Measurements from ENCODE around the gene MYO1G. TPM values are rescaled to one million over a fixed set of nuclear protein-coding genes. Genes with fewer than 3 reads are reported as not detected.

MYO1G gene
- total RNA-seq, 1 donor from 2014 or later = 154 TPM

GRCh38 chr7:44914992-44915607, 63.7 kb downstream of the MYO1G start:
- ChIA-PET POLR2A (interaction anchor here (0.8 to 1.4 kb wide), 11 partner anchors 30 to 341 kb away, joined by 3 to 41 read pairs (median 4); partner anchors contain the start of genes CCM2, DDX56, H2AZ2 and OGDH), CTCF (interaction anchor here (0.8 to 1.4 kb wide), 6 partner anchors 30 to 221 kb away, joined by 3 to 7 read pairs (median 4); partner anchors contain the start of genes H2AZ2 and PURB)
- Mint-ChIP-seq H3K4me3 (peak overlapping the region; percentile 41), H3K27ac (peak overlapping the region; percentile 78), H3K9me3 (no peaks in the 10 kb centered on the region), H3K4me1 (peaks cover 11% of the 10 kb centered on the region), H3K36me3 (ENCODE audit: low read depth) (no peaks in the 10 kb centered on the region), H3K27me3 (no peaks in the 10 kb centered on the region)
- intact Hi-C loops (cut with micrococcal nuclease) = loop anchor here (1.0 to 2.0 kb wide), 9 partner anchors 30 to 332 kb away; partner anchors contain the start of genes H2AZ2, PPIA, PURB and TBRG4
- DNase-seq = peak; percentile 53
- TF ChIP-seq CTCF (IDR thresholded peaks at IDR 0.05) = no peak
- peak; percentile 95 for ATAC-seq (ENCODE audit: low read depth)

GRCh38 chr7:44912775-44913347, 66.0 kb downstream of the MYO1G start:
- Mint-ChIP-seq H3K9me3 (no peaks in the 10 kb centered on the region), H3K27ac (no peak overlapping the region), H3K4me1 (peaks cover 11% of the 10 kb centered on the region), H3K36me3 (ENCODE audit: low read depth) (no peaks in the 10 kb centered on the region), H3K4me3 (no peak overlapping the region), H3K27me3 (no peaks in the 10 kb centered on the region)
- no peak for TF ChIP-seq CTCF (IDR thresholded peaks at IDR 0.05)
- no peak for DNase-seq
- no peak for ATAC-seq (ENCODE audit: low read depth)
- ChIA-PET CTCF (interaction anchor here (0.7 kb wide), 1 partner anchor 48 kb away, joined by 3 read pairs; no protein-coding TSS in a partner anchor), POLR2A (interaction anchor here (0.5 to 1.4 kb wide), 5 partner anchors 27 to 339 kb away, joined by 3 to 5 read pairs (median 4); partner anchors contain the start of genes DDX56 and PURB)
- intact Hi-C loops (cut with micrococcal nuclease) = no loop called here

Other genes with a start within 250 kb of the MYO1G start
- gene ZMIZ2, start 230.2 kb downstream of the MYO1G start, total RNA-seq = 378 and 440 TPM in 2 replicates
- gene PPIA, start 182.3 kb downstream of the MYO1G start, total RNA-seq = 1,411 and 1,534 TPM in 2 replicates
- gene H2AZ2, start 130.9 kb downstream of the MYO1G start, total RNA-seq = 111 and 115 TPM in 2 replicates
- 21.3 and 23.8 TPM in 2 replicates for gene PURB, start 93.5 kb downstream of the MYO1G start, total RNA-seq
- 83.8 and 89.0 TPM in 2 replicates for gene CCM2, start 21.2 kb upstream of the MYO1G start, total RNA-seq
- 0.33 and 0.93 TPM in 2 replicates for gene NACAD, start 110.0 kb upstream of the MYO1G start, total RNA-seq
- gene TBRG4, start 132.7 kb upstream of the MYO1G start, total RNA-seq = 109 and 128 TPM in 2 replicates
- not detected in 2 replicates for gene RAMP3, start 178.8 kb upstream of the MYO1G start, total RNA-seq

All from activated B cell treated with CpG ODN at 0.5 μM for 24 hours (primary cell).